Right atrium auricular region (tissue), 2 donors: Measurements from ENCODE around the gene DUS2. TPM values are rescaled to one million over a fixed set of nuclear protein-coding genes. Genes with fewer than 3 reads are reported as not detected.
"Not testable (repeated sequence)": the region's sequence is repeated elsewhere in the genome, so short reads cannot be mapped to it uniquely, and the experiment has no call there.

Experiments
- DNase-seq: peaks from one replicate; pipeline ENCODE4 v3.0.0-alpha.2; 2019; ENCODE audit warnings: low spot score
- H3K27ac ChIP-seq, 2 donors: fragments of 200-600 bp; sonication (generic); 1 replicate in 1 of 2; 2 replicates in 1 of 2; pipeline ENCODE4 v1.5.1; 2016 to 2019
- H3K27me3 ChIP-seq, 2 donors: fragments of 200-600 bp; sonication (generic); one replicate each; pipeline versions ENCODE4 v1.5.1 to v1.6.0; 2017 to 2019
- H3K36me3 ChIP-seq: fragments of 200-600 bp; sonication (generic); one replicate; pipeline ENCODE4 v1.5.1; 2016
- H3K4me1 ChIP-seq, 2 donors: fragments of 200-600 bp; sonication (generic); one replicate each; pipeline versions ENCODE4 v1.5.1 to v1.6.0; 2017 to 2019
- H3K4me3 ChIP-seq, 2 donors: fragments of 200-600 bp; sonication (generic); 1 replicate in 1 of 2; 2 replicates in 1 of 2; pipeline ENCODE4 v1.5.1; 2017 to 2019; ENCODE audit warnings: mild to moderate bottlenecking in 1 of 2, moderate library complexity in 1 of 2
- H3K9me3 ChIP-seq, 2 donors: fragments of 200-600 bp; sonication (generic); one replicate each; pipeline ENCODE4 v1.5.1; 2019
- CTCF ChIP-seq, 2 donors: fragments of 200-600 bp; sonication (generic); IDR thresholded peaks; one replicate each; pipeline ENCODE4 v1.5.1; 2019; ENCODE audit warnings: antibody characterized with exemption in 2 of 2
- total RNA-seq, 2 donors: library from RNA; depleted of rRNA; stranded (reverse); fragments of >200 nt; gene quantifications; one replicate each; pipeline ENCODE4 v1.1.0, GENCODE V29; 2016

The DUS2 gene
- total RNA-seq, 2 donors from 2014 or later = 4.5 to 4.9 TPM

- Histone ChIP-seq H3K9me3 (no peaks in the 10 kb centered on the region), H3K27ac (peak overlapping the region; percentile 22 to 43), H3K4me3 (no peak overlapping the region), H3K4me1 (no peaks in the 10 kb centered on the region), H3K36me3 (no peaks in the 10 kb centered on the region), H3K27me3 (no peaks in the 10 kb centered on the region)
- DNase-seq = no peak
- no peak for TF ChIP-seq CTCF (IDR thresholded peaks at IDR 0.05)
Measured at GRCh38 chr16:68005211-68005610, 17.9 kb upstream of the DUS2 start.

GRCh38 chr16:68005786-68006286, 17.2 kb upstream of the DUS2 start:
- Histone ChIP-seq H3K27me3 (no peaks in the 10 kb centered on the region), H3K4me1 (no peaks in the 10 kb centered on the region), H3K27ac (peak overlapping the region; percentile 22 to 43), H3K36me3 (no peaks in the 10 kb centered on the region), H3K4me3 (no peak overlapping the region), H3K9me3 (no peaks in the 10 kb centered on the region)
- TF ChIP-seq CTCF (IDR thresholded peaks at IDR 0.05) = no peak
- DNase-seq = peak; percentile 66

GRCh38 chr16:68009157-68009735, 13.8 kb upstream of the DUS2 start:
- no peak for TF ChIP-seq CTCF (IDR thresholded peaks at IDR 0.05)
- Histone ChIP-seq H3K27ac (no peak overlapping the region), H3K4me1 (no peaks in the 10 kb centered on the region), H3K9me3 (no peaks in the 10 kb centered on the region), H3K36me3 (no peaks in the 10 kb centered on the region), H3K27me3 (no peaks in the 10 kb centered on the region), H3K4me3 (no peak overlapping the region)
- DNase-seq = no peak

GRCh38 chr16:68009872-68010271, 13.2 kb upstream of the DUS2 start:
- DNase-seq, H3K36me3 ChIP-seq, H3K4me1 ChIP-seq, H3K4me3 ChIP-seq, H3K9me3 ChIP-seq, H3K27me3 ChIP-seq, H3K27ac ChIP-seq: not testable (repeated sequence)

GRCh38 chr16:68013440-68013839, 9.6 kb upstream of the DUS2 start:
- Histone ChIP-seq H3K9me3 (no peaks in the 10 kb centered on the region), H3K36me3 (no peaks in the 10 kb centered on the region), H3K4me3 (no peak overlapping the region), H3K27ac (no peak overlapping the region), H3K27me3 (no peaks in the 10 kb centered on the region), H3K4me1 (no peaks in the 10 kb centered on the region)
- no peak for DNase-seq
- TF ChIP-seq CTCF (IDR thresholded peaks at IDR 0.05) = no peak

- no peaks in the 10 kb centered on the region for H3K9me3 ChIP-seq
- no peaks in the 10 kb centered on the region for H3K4me1 ChIP-seq
- H3K27me3 ChIP-seq = no peaks in the 10 kb centered on the region
- no peak for TF ChIP-seq CTCF (IDR thresholded peaks at IDR 0.05)
- DNase-seq = no peak
- H3K27ac ChIP-seq = no peak within 1 kb of the TSS
- no peaks in the 10 kb centered on the region for H3K36me3 ChIP-seq
- H3K4me3 ChIP-seq = no peak within 1 kb of the TSS
Measured at GRCh38 chr16:68015681-68016080, 7.4 kb upstream of the DUS2 start, which contains the start of gene DPEP2NB. TSS of gene DPEP2NB (minus strand) at chr16:68015911. CDS start at chr16:68015770, 141 bp downstream.
